ENCODE data around the gene CPLX1. TPM values are rescaled to one million over a fixed set of nuclear protein-coding genes. Genes with fewer than 3 reads are reported as not detected.

The CPLX1 gene
- total RNA-seq, 2 experiments from 2014 or later, result 0.21 to 0.25 TPM

GRCh38 chr4:845233-845835, 19.4 kb upstream of the CPLX1 start:
- no peak overlapping the region for H2AFZ ChIP-seq (ENCODE audit: low read length)
- peaks cover 49% of the 10 kb centered on the region for H3K36me3 ChIP-seq (ENCODE audit: insufficient read depth, low read length)
- no peak overlapping the region for H3K4me3 ChIP-seq (ENCODE audit: low read depth, low read length, poor library complexity, severe bottlenecking)
- H3K27ac ChIP-seq (ENCODE audit: low read depth, low read length, poor library complexity, severe bottlenecking), result no peak overlapping the region
- TF ChIP-seq CTCF (conservative IDR thresholded peaks at IDR 0.05; ENCODE audit: low read length), result no peak
- no peak for TF ChIP-seq EZH2phosphoT487 (IDR thresholded peaks at IDR 0.05; ENCODE audit: borderline replicate concordance, low read depth, low read length)
- POLR2A ChIA-PET, result no interaction called here
- H3K4me1 ChIP-seq (ENCODE audit: insufficient read depth, low read length, poor library complexity, severe bottlenecking), result no peaks in the 10 kb centered on the region
- H3K79me2 ChIP-seq (ENCODE audit: insufficient read depth, low read depth, low read length), result no peaks in the 10 kb centered on the region
- H3K4me2 ChIP-seq (ENCODE audit: low read length), result no peak overlapping the region
- no peaks in the 10 kb centered on the region for H4K20me1 ChIP-seq (ENCODE audit: insufficient read depth, low read length)
- no TSS peak for BruUV-seq (replicated peaks)
- H3K9me3 ChIP-seq (ENCODE audit: low read length), result no peaks in the 10 kb centered on the region; the same call in 1 of the 2 replicates
- no peak for DNase-seq (ENCODE audit: low spot score)
- H3K9me2 ChIP-seq (ENCODE audit: insufficient read depth, low read length), result no peaks in the 10 kb centered on the region
- CTCF ChIA-PET (ENCODE audit: unreplicated experiment), result no interaction called here
- intact Hi-C loops (cut with micrococcal nuclease; ENCODE audit: unreplicated experiment), result no loop called here

- no peaks in the 10 kb centered on the region for H3K4me1 ChIP-seq (ENCODE audit: insufficient read depth, low read length, poor library complexity, severe bottlenecking)
- BruUV-seq (replicated peaks), result no TSS peak
- no peak overlapping the region for H3K27ac ChIP-seq (ENCODE audit: low read depth, low read length, poor library complexity, severe bottlenecking)
- CTCF ChIA-PET (ENCODE audit: unreplicated experiment), result no interaction called here
- TF ChIP-seq EZH2phosphoT487 (IDR thresholded peaks at IDR 0.05; ENCODE audit: borderline replicate concordance, low read depth, low read length), result no peak
- no peak for TF ChIP-seq CTCF (conservative IDR thresholded peaks at IDR 0.05; ENCODE audit: low read length)
- H4K20me1 ChIP-seq (ENCODE audit: insufficient read depth, low read length), result no peaks in the 10 kb centered on the region
- no peaks in the 10 kb centered on the region for H3K9me2 ChIP-seq (ENCODE audit: insufficient read depth, low read length)
- POLR2A ChIA-PET, result no interaction called here
- intact Hi-C loops (cut with micrococcal nuclease; ENCODE audit: unreplicated experiment), result no loop called here
- H3K9me3 ChIP-seq (ENCODE audit: low read length), result peaks cover 2% of the 10 kb centered on the region; the same call in 1 of the 2 replicates
- H3K79me2 ChIP-seq (ENCODE audit: insufficient read depth, low read depth, low read length), result no peaks in the 10 kb centered on the region
- no peak overlapping the region for H3K4me2 ChIP-seq (ENCODE audit: low read length)
- no peak for DNase-seq (ENCODE audit: low spot score)
- H2AFZ ChIP-seq (ENCODE audit: low read length), result no peak overlapping the region
- peaks cover 48% of the 10 kb centered on the region for H3K36me3 ChIP-seq (ENCODE audit: insufficient read depth, low read length)
- H3K4me3 ChIP-seq (ENCODE audit: low read depth, low read length, poor library complexity, severe bottlenecking), result no peak overlapping the region
These were observed 18.9 kb upstream of the CPLX1 start for GRCh38 chr4:844752-845232.

GRCh38 chr4:839675-840443, 13.9 kb upstream of the CPLX1 start:
- Histone ChIP-seq H2AFZ (ENCODE audit: low read length) (no peak overlapping the region), H4K20me1 (ENCODE audit: insufficient read depth, low read length) (no peaks in the 10 kb centered on the region), H3K9me2 (ENCODE audit: insufficient read depth, low read length) (no peaks in the 10 kb centered on the region), H3K4me3 (ENCODE audit: low read depth, low read length, poor library complexity, severe bottlenecking) (no peak overlapping the region), H3K4me1 (ENCODE audit: insufficient read depth, low read length, poor library complexity, severe bottlenecking) (no peaks in the 10 kb centered on the region), H3K4me2 (ENCODE audit: low read length) (no peak overlapping the region), H3K79me2 (ENCODE audit: insufficient read depth, low read depth, low read length) (no peaks in the 10 kb centered on the region), H3K27ac (ENCODE audit: low read depth, low read length, poor library complexity, severe bottlenecking) (no peak overlapping the region), H3K36me3 (ENCODE audit: insufficient read depth, low read length) (peaks cover 27% of the 10 kb centered on the region), H3K9me3 (ENCODE audit: low read length) (peaks cover 9% of the 10 kb centered on the region; the same call in 1 of the 2 replicates)
- ChIA-PET CTCF (ENCODE audit: unreplicated experiment) (no interaction called here), POLR2A (no interaction called here)
- intact Hi-C loops (cut with micrococcal nuclease; ENCODE audit: unreplicated experiment), result no loop called here
- DNase-seq (ENCODE audit: low spot score), result no peak
- no TSS peak for BruUV-seq (replicated peaks)
- TF ChIP-seq EZH2phosphoT487 (IDR thresholded peaks at IDR 0.05; ENCODE audit: borderline replicate concordance, low read depth, low read length), result no peak
- TF ChIP-seq CTCF (conservative IDR thresholded peaks at IDR 0.05; ENCODE audit: low read length), result no peak
